HepG2 (cell line): ENCODE data around the gene BRAP. TPM values are rescaled to one million over a fixed set of nuclear protein-coding genes. Genes with fewer than 3 reads are reported as not detected.
A peak's percentile ranks its signal among the peaks of the same experiment; 100 is the strongest.

Experiments used
- HCFC1 ChIP-seq: fragments of 150-350 bp; IDR thresholded peaks from 2 replicates; pipeline ENCODE4 v1.6.1; 2014; ENCODE audit warnings: low read depth, low read length
- IRF2 ChIP-seq: IDR thresholded peaks from 2 replicates; pipeline ENCODE4 v1.6.1; 2018; ENCODE audit warnings: missing genetic modification reagents, missing compliant biosample characterization
- MYNN ChIP-seq: sonication (generic); formaldehyde crosslinking; IDR thresholded peaks from 2 replicates; pipeline ENCODE4 v1.4.0; 2020; ENCODE audit warnings: mild to moderate bottlenecking, low read depth, missing genetic modification reagents
- NFYB ChIP-seq: sonication (generic); formaldehyde crosslinking; IDR thresholded peaks from 2 replicates; pipeline ENCODE4 v1.4.0; 2020; ENCODE audit warnings: missing genetic modification reagents
- PCBP1 ChIP-seq: fragments of 200-400 bp; formaldehyde crosslinking; IDR thresholded peaks from 2 replicates; pipeline ENCODE4 v1.6.1; 2017; ENCODE audit warnings: mild to moderate bottlenecking, low read depth, low read length, borderline replicate concordance
- SALL1 ChIP-seq: sonication (generic); formaldehyde crosslinking; IDR thresholded peaks from 2 replicates; pipeline ENCODE4 v1.8.0; 2022; ENCODE audit warnings: mild to moderate bottlenecking, missing genetic modification reagents
- ZNF367 ChIP-seq: sonication (generic); formaldehyde crosslinking; IDR thresholded peaks from 2 replicates; pipeline ENCODE4 v1.4.0; 2020; ENCODE audit warnings: missing genetic modification reagents, borderline replicate concordance
- ZNF75D ChIP-seq: sonication (generic); formaldehyde crosslinking; IDR thresholded peaks from 2 replicates; pipeline ENCODE4 v1.8.1; 2023; ENCODE audit warnings: missing genetic modification reagents, mild to moderate bottlenecking, borderline replicate concordance
- polyA plus RNA-seq, 8 experiments: library from polyadenylated mRNA; depleted of rRNA in 3 of 8; stranded (reverse) in 7 of 8; unstranded in 1 of 8; fragments of >200 nt; fragmentation: Illumina TruSeq in 4 of 8; extraction: Trizol in 4 of 8; gene quantifications; 2 replicates each; pipeline versions ENCODE4 v1.2.1 to v1.2.3, GENCODE V29; 2011 to 2016; ENCODE audit warnings: low read depth in 4 of 8, missing spikeins in 1 of 8, mixed read lengths in 1 of 8; ENCODE audit not compliant: insufficient read depth in 1 of 8
- total RNA-seq, 5 experiments: library from RNA; depleted of rRNA; stranded (reverse); fragments of >200 nt; fragmentation: Illumina TruSeq; extraction: Trizol; gene quantifications; 2 replicates each; pipeline ENCODE4 v1.2.3, GENCODE V29; 2016; ENCODE audit warnings: low read depth in 1 of 5
- TF ChIP-seq, protein P1 (sequence below): sonication (generic); formaldehyde crosslinking; IDR thresholded peaks from 2 replicates; pipeline ENCODE4 v1.4.0; 2020; ENCODE audit warnings: mild to moderate bottlenecking, missing genetic modification reagents, borderline replicate concordance
- TF ChIP-seq, protein P2 (sequence below): fragments of 450-650 bp; IDR thresholded peaks from 2 replicates; pipeline ENCODE4 v1.6.1; 2016
- TF ChIP-seq, protein P3 (sequence below): IDR thresholded peaks from 2 replicates; pipeline ENCODE4 v1.6.1; 2012; ENCODE audit warnings: low read length, improper control_type of control experiment

The BRAP gene
- total and polyA plus RNA-seq, 2 of the 13 experiments (the other 11 are each of a cell fraction or from before 2014, with no cell fraction given), result 8.1 to 15.4 TPM

DNA sequence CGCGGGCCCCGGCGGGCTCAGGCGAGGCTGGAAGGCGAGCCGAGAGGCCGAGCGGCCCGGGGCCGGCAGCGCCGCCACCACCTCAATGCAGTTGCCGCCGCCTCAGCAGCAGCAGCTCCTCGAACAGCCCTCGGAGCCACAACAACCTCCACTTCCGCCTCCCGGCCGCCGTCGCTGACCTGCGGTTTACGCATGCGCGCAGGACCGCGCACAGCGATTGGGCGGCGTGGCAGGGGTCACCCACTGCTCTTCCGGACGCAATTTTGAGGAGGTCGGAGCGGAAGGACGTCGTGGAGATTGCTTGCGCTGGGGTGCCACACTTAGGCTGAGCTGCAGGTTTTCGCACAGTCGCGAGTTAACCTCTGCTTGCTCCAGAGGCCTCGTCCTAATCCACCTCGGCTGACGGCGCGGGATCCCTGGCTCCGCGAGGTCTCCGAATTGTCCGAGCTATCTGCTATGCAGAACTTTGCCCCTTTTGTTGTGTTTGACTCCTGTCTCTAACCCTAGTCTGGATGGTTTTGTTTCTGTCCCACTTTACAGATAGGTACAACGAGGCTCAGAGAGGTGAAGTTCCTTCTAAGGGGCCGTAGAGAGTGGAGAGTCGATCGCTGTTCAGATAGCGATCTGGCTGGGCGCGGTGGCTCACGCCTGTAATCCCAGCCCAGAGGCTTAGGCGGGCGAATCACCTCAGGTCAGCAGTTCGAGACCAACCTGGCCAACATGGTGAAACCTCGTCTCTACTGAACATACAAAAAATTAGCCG, at the start of gene BRAP, which contains the start of gene ACAD10 (continued):
- TF ChIP-seq, protein P1, sequence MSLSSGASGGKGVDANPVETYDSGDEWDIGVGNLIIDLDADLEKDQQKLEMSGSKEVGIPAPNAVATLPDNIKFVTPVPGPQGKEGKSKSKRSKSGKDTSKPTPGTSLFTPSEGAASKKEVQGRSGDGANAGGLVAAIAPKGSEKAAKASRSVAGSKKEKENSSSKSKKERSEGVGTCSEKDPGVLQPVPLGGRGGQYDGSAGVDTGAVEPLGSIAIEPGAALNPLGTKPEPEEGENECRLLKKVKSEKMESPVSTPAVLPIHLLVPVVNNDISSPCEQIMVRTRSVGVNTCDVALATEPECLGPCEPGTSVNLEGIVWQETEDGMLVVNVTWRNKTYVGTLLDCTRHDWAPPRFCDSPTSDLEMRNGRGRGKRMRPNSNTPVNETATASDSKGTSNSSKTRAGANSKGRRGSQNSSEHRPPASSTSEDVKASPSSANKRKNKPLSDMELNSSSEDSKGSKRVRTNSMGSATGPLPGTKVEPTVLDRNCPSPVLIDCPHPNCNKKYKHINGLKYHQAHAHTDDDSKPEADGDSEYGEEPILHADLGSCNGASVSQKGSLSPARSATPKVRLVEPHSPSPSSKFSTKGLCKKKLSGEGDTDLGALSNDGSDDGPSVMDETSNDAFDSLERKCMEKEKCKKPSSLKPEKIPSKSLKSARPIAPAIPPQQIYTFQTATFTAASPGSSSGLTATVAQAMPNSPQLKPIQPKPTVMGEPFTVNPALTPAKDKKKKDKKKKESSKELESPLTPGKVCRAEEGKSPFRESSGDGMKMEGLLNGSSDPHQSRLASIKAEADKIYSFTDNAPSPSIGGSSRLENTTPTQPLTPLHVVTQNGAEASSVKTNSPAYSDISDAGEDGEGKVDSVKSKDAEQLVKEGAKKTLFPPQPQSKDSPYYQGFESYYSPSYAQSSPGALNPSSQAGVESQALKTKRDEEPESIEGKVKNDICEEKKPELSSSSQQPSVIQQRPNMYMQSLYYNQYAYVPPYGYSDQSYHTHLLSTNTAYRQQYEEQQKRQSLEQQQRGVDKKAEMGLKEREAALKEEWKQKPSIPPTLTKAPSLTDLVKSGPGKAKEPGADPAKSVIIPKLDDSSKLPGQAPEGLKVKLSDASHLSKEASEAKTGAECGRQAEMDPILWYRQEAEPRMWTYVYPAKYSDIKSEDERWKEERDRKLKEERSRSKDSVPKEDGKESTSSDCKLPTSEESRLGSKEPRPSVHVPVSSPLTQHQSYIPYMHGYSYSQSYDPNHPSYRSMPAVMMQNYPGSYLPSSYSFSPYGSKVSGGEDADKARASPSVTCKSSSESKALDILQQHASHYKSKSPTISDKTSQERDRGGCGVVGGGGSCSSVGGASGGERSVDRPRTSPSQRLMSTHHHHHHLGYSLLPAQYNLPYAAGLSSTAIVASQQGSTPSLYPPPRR, result no peak
- TF ChIP-seq SALL1 (CRISPR knock-in tag), result peak; percentile 78
- no peak for TF ChIP-seq ZNF75D
- TF ChIP-seq, protein P2, sequence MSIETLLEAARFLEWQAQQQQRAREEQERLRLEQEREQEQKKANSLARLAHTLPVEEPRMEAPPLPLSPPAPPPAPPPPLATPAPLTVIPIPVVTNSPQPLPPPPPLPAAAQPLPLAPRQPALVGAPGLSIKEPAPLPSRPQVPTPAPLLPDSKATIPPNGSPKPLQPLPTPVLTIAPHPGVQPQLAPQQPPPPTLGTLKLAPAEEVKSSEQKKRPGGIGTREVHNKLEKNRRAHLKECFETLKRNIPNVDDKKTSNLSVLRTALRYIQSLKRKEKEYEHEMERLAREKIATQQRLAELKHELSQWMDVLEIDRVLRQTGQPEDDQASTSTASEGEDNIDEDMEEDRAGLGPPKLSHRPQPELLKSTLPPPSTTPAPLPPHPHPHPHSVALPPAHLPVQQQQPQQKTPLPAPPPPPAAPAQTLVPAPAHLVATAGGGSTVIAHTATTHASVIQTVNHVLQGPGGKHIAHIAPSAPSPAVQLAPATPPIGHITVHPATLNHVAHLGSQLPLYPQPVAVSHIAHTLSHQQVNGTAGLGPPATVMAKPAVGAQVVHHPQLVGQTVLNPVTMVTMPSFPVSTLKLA, result no peak
- peak; percentile 93 for TF ChIP-seq IRF2 (CRISPR knock-in tag)
- peak; percentile 93 for TF ChIP-seq NFYB (CRISPR knock-in tag)
- TF ChIP-seq, protein P3, sequence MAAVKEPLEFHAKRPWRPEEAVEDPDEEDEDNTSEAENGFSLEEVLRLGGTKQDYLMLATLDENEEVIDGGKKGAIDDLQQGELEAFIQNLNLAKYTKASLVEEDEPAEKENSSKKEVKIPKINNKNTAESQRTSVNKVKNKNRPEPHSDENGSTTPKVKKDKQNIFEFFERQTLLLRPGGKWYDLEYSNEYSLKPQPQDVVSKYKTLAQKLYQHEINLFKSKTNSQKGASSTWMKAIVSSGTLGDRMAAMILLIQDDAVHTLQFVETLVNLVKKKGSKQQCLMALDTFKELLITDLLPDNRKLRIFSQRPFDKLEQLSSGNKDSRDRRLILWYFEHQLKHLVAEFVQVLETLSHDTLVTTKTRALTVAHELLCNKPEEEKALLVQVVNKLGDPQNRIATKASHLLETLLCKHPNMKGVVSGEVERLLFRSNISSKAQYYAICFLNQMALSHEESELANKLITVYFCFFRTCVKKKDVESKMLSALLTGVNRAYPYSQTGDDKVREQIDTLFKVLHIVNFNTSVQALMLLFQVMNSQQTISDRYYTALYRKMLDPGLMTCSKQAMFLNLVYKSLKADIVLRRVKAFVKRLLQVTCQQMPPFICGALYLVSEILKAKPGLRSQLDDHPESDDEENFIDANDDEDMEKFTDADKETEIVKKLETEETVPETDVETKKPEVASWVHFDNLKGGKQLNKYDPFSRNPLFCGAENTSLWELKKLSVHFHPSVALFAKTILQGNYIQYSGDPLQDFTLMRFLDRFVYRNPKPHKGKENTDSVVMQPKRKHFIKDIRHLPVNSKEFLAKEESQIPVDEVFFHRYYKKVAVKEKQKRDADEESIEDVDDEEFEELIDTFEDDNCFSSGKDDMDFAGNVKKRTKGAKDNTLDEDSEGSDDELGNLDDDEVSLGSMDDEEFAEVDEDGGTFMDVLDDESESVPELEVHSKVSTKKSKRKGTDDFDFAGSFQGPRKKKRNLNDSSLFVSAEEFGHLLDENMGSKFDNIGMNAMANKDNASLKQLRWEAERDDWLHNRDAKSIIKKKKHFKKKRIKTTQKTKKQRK, result no peak
- TF ChIP-seq MYNN (CRISPR knock-in tag), result no peak; the same call in 1 of the 2 replicates
- peak; percentile 63 for TF ChIP-seq HCFC1
- TF ChIP-seq ZNF367 (CRISPR knock-in tag), result no peak
- no peak for TF ChIP-seq PCBP1
